K562 (cell line): ENCODE measurements around the gene NEURL4. TPM values are rescaled to one million over a fixed set of nuclear protein-coding genes. Genes with fewer than 3 reads are reported as not detected.

Source experiments
- DPF2 ChIP-seq: fragments of 450-650 bp; IDR thresholded peaks from 2 replicates; pipeline ENCODE4 v1.6.1; 2016
- ELK1 ChIP-seq: sonication (generic); formaldehyde crosslinking; IDR thresholded peaks from 2 replicates; pipeline ENCODE4 v1.8.1; 2022; ENCODE audit warnings: missing genetic modification reagents
- ETS2 ChIP-seq: IDR thresholded peaks from 2 replicates; pipeline ENCODE4 v1.6.1; 2016; ENCODE audit warnings: borderline replicate concordance, missing genetic modification characterization, mild to moderate bottlenecking, moderate library complexity, missing compliant biosample characterization; ENCODE audit not compliant: poor library complexity, severe bottlenecking
- HCFC1 ChIP-seq: IDR thresholded peaks from 2 replicates; pipeline ENCODE4 v1.6.1; 2012; ENCODE audit warnings: low read depth, low read length, improper control_type of control experiment
- HDAC8 ChIP-seq: fragments of 450-650 bp; IDR thresholded peaks from 2 replicates; pipeline ENCODE4 v1.6.1; 2016; ENCODE audit warnings: mild to moderate bottlenecking, missing genetic modification characterization, moderate library complexity, missing compliant biosample characterization
- HES1 ChIP-seq: fragments of 450-650 bp; IDR thresholded peaks from 2 replicates; pipeline ENCODE4 v1.6.1; 2016; ENCODE audit warnings: low read depth, mild to moderate bottlenecking, moderate library complexity
- MITF ChIP-seq: IDR thresholded peaks from 2 replicates; pipeline ENCODE4 v1.6.1; 2014; ENCODE audit warnings: antibody characterized with exemption
- MXD1 ChIP-seq: fragments of 250-450 bp; sonication (Bioruptor Pico); IDR thresholded peaks from 2 replicates; pipeline ENCODE4 v1.8.0; 2021; ENCODE audit warnings: borderline replicate concordance, mild to moderate bottlenecking, moderate library complexity; ENCODE audit not compliant: poor library complexity, severe bottlenecking
- PCBP2 ChIP-seq: fragments of 200-400 bp; formaldehyde crosslinking; IDR thresholded peaks from 2 replicates; pipeline ENCODE4 v1.6.1; 2018; ENCODE audit warnings: low read length, low read depth, mild to moderate bottlenecking, moderate library complexity; ENCODE audit not compliant: poor library complexity, severe bottlenecking
- PHF21A ChIP-seq: fragments of 450-650 bp; IDR thresholded peaks from 2 replicates; pipeline ENCODE4 v1.6.1; 2017; ENCODE audit warnings: low read depth, borderline replicate concordance
- POLR2G ChIP-seq: fragments of 200-400 bp; formaldehyde crosslinking; IDR thresholded peaks from 2 replicates; pipeline ENCODE4 v1.6.1; 2017; ENCODE audit warnings: low read depth, mild to moderate bottlenecking, antibody characterized with exemption, low read length, moderate library complexity
- PTTG1 ChIP-seq: fragments of 450-650 bp; IDR thresholded peaks from 2 replicates; pipeline ENCODE4 v1.6.1; 2016; ENCODE audit warnings: low read depth, mild to moderate bottlenecking, missing genetic modification characterization, missing compliant biosample characterization
- RBBP5 ChIP-seq: fragments of 200-600 bp; sonication (generic); IDR thresholded peaks from 2 replicates; pipeline ENCODE4 v1.6.1; 2012; ENCODE audit warnings: borderline replicate concordance, mild to moderate bottlenecking, low read length, control low read depth, inconsistent platforms; ENCODE audit not compliant: insufficient read depth, poor library complexity, severe bottlenecking
- SP2 ChIP-seq: IDR thresholded peaks from 2 replicates; pipeline ENCODE4 v1.6.1; 2011; ENCODE audit warnings: mild to moderate bottlenecking, low read depth, low read length, moderate library complexity; ENCODE audit not compliant: poor library complexity, severe bottlenecking; ENCODE audit errors: extremely low read depth
- WHSC1 ChIP-seq: IDR thresholded peaks from one replicate; pipeline ENCODE4 v1.6.1; 2012; ENCODE audit warnings: low read length, control low read depth, inconsistent platforms
- ZBED1 ChIP-seq: IDR thresholded peaks from 2 replicates; pipeline ENCODE4 v1.6.1; 2014
- ZNF589 ChIP-seq: fragments of 200-800 bp; sonication (Bioruptor generic); IDR thresholded peaks from 2 replicates; pipeline ENCODE4 v1.6.1; 2016; ENCODE audit warnings: low read depth, missing genetic modification characterization, missing compliant biosample characterization
- ZNF695 ChIP-seq: fragments of 450-650 bp; formaldehyde crosslinking; IDR thresholded peaks from 2 replicates; pipeline ENCODE4 v1.4.0; 2020; ENCODE audit warnings: mild to moderate bottlenecking, moderate library complexity
- polyA plus RNA-seq, 8 experiments: library from polyadenylated mRNA; depleted of rRNA in 4 of 8; stranded (reverse) in 5 of 8; unstranded in 3 of 8; fragments of >200 nt; fragmentation: Nextera tagmentation in 2 of 8; fragmentation: Illumina TruSeq in 1 of 8; extraction: Ambion mirVana in 2 of 8; extraction: Trizol in 1 of 8; gene quantifications; 2 replicates each; pipeline versions ENCODE4 v1.2.1 to v1.2.3, GENCODE V29; 2011 to 2014; ENCODE audit warnings: inconsistent platforms in 1 of 8, missing spikeins in 1 of 8
- total RNA-seq, 7 experiments: library from RNA; depleted of rRNA in 6 of 7; stranded (reverse); fragments of >200 nt in 6 of 7; fragmentation: Illumina TruSeq in 2 of 7; extraction: Trizol in 2 of 7; gene quantifications; 2 replicates each; pipeline versions ENCODE4 v1.2.1 to v1.2.3, GENCODE V29; 2011 to 2021; ENCODE audit warnings: low replicate concordance in 1 of 7
- TF ChIP-seq, protein P1 (sequence below): fragments of 450-650 bp; formaldehyde crosslinking; IDR thresholded peaks from 2 replicates; pipeline ENCODE4 v1.4.0; 2020; ENCODE audit warnings: mild to moderate bottlenecking, moderate library complexity
- TF ChIP-seq, protein P2 (sequence below): fragments of 250-450 bp; sonication (Bioruptor Pico); IDR thresholded peaks from 2 replicates; pipeline ENCODE4 v1.5.0; 2021

NEURL4 gene
- total and polyA plus RNA-seq, 9 of the 15 experiments (the other 6 are each of a cell fraction or from before 2014, with no cell fraction given), result 0.08 to 37.4 (median 11.5) TPM

DNA sequence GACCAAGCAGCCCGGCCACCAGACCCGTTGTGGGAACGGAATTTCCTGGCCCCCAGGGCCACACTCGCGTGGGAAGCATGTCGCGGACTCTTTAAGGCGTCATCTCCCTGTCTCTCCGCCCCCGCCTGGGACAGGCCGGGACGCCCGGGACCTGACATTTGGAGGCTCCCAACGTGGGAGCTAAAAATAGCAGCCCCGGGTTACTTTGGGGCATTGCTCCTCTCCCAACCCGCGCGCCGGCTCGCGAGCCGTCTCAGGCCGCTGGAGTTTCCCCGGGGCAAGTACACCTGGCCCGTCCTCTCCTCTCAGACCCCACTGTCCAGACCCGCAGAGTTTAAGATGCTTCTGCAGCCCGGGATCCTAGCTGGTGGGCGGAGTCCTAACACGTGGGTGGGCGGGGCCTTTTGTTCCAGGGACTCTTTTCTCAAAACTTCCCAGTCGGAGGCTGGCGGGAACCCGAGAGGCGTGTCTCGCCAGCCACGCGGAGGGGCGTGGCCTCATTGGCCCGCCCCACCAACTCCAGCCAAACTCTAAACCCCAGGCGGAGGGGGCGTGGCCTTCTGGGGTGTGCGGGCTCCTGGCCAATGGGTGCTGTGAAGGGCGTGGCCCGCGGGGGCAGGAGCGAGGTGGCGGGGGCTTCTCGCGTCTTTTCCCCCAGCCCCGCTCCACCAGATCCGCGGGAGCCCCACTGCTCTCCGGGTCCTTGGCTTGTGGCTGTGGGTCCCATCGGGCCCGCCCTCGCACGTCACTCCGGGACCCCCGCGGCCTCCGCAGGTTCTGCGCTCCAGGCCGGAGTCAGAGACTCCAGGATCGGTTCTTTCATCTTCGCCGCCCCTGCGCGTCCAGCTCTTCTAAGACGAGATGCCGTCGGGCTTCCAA, 47.8 kb downstream of the NEURL4 start, which contains the start of gene SLC2A4 (continued):
- TF ChIP-seq PCBP2 (no peak), ZBED1 (no peak), SP2 (no peak), RBBP5 (no peak), WHSC1 (no peak), MITF (no peak), ETS2 (no peak), DPF2 (no peak), HDAC8 (tag) (no peak), HCFC1 (no peak), MXD1 (CRISPR knock-in tag) (no peak), ZNF695 (CRISPR knock-in tag) (no peak), PHF21A (no peak), ZNF589 (no peak), PTTG1 (tag) (no peak), HES1 (0 out of 2 replicates have a peak, but pooled peaks have one; percentile 8), ELK1 (CRISPR knock-in tag) (no peak), POLR2G (peak; percentile 59)
- TF ChIP-seq, protein P1, sequence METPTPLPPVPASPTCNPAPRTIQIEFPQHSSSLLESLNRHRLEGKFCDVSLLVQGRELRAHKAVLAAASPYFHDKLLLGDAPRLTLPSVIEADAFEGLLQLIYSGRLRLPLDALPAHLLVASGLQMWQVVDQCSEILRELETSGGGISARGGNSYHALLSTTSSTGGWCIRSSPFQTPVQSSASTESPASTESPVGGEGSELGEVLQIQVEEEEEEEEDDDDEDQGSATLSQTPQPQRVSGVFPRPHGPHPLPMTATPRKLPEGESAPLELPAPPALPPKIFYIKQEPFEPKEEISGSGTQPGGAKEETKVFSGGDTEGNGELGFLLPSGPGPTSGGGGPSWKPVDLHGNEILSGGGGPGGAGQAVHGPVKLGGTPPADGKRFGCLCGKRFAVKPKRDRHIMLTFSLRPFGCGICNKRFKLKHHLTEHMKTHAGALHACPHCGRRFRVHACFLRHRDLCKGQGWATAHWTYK, result no peak
- TF ChIP-seq, protein P2, sequence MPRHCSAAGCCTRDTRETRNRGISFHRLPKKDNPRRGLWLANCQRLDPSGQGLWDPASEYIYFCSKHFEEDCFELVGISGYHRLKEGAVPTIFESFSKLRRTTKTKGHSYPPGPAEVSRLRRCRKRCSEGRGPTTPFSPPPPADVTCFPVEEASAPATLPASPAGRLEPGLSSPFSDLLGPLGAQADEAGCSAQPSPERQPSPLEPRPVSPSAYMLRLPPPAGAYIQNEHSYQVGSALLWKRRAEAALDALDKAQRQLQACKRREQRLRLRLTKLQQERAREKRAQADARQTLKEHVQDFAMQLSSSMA, result no peak
